Trophoblast cell (in vitro differentiated cells and primary cell): ENCODE results near the gene IQCF5.

Source experiments
- DNase-seq, 2 donors: peaks; one replicate each; pipeline ENCODE4 v3.0.0-alpha.2; 2016
- H2AFZ ChIP-seq: 2 replicates; pipeline ENCODE4 v1.6.1; 2013; ENCODE audit warnings: low read length, moderate library complexity, mild to moderate bottlenecking; ENCODE audit not compliant: insufficient read depth, poor library complexity
- H2AK5ac ChIP-seq: 2 replicates; pipeline ENCODE4 v1.6.1; 2013; ENCODE audit warnings: mild to moderate bottlenecking, low read length
- H2BK120ac ChIP-seq: 2 replicates; pipeline ENCODE4 v1.6.1; 2013; ENCODE audit warnings: low read length, mild to moderate bottlenecking, moderate library complexity; ENCODE audit not compliant: insufficient read depth, poor library complexity
- H2BK12ac ChIP-seq: 2 replicates; pipeline ENCODE4 v1.6.1; 2013; ENCODE audit warnings: mild to moderate bottlenecking, low read length, moderate library complexity
- H2BK5ac ChIP-seq: 2 replicates; pipeline ENCODE4 v1.6.1; 2013; ENCODE audit warnings: low read length, low read depth, moderate library complexity, mild to moderate bottlenecking; ENCODE audit not compliant: poor library complexity
- H3K14ac ChIP-seq: 2 replicates; pipeline ENCODE4 v1.6.1; 2013; ENCODE audit warnings: mild to moderate bottlenecking, low read length
- H3K18ac ChIP-seq: 2 replicates; pipeline ENCODE4 v1.6.1; 2013; ENCODE audit warnings: mild to moderate bottlenecking, low read length
- H3K23ac ChIP-seq: 2 replicates; pipeline ENCODE4 v1.6.1; 2013; ENCODE audit warnings: low read length
- H3K27ac ChIP-seq: 2 replicates; pipeline ENCODE4 v1.5.1; 2013; ENCODE audit warnings: low read depth, mild to moderate bottlenecking, inconsistent platforms, low read length, moderate library complexity
- H3K27me3 ChIP-seq: 2 replicates; pipeline ENCODE4 v1.6.1; 2013; ENCODE audit warnings: inconsistent platforms, mild to moderate bottlenecking, low read length, moderate library complexity; ENCODE audit not compliant: insufficient read depth
- H3K36me3 ChIP-seq, 2 experiments: 1 replicate in 1 of 2; 2 replicates in 1 of 2; pipeline ENCODE4 v1.6.1; 2013; ENCODE audit warnings: low read length in 2 of 2, mild to moderate bottlenecking in 2 of 2, moderate library complexity in 1 of 2; ENCODE audit not compliant: insufficient read depth in 2 of 2, control insufficient read depth in 1 of 2
- H3K4ac ChIP-seq: 2 replicates; pipeline ENCODE4 v1.6.1; 2013; ENCODE audit warnings: low read depth, mild to moderate bottlenecking, low read length, moderate library complexity
- H3K4me1 ChIP-seq, 2 experiments: 1 replicate in 1 of 2; 2 replicates in 1 of 2; pipeline ENCODE4 v1.6.1; 2013; ENCODE audit warnings: low read length in 2 of 2, mild to moderate bottlenecking in 2 of 2, moderate library complexity in 1 of 2; ENCODE audit not compliant: insufficient read depth in 2 of 2, control insufficient read depth in 1 of 2
- H3K4me2 ChIP-seq: 2 replicates; pipeline ENCODE4 v1.6.1; 2013; ENCODE audit warnings: inconsistent platforms, mild to moderate bottlenecking, low read length, moderate library complexity
- H3K4me3 ChIP-seq: 2 replicates; pipeline ENCODE4 v1.5.1; 2013; ENCODE audit warnings: mild to moderate bottlenecking, low read depth, low read length, inconsistent platforms
- H3K79me1 ChIP-seq: one replicate; pipeline ENCODE4 v1.6.1; 2013; ENCODE audit warnings: low read length
- H3K79me2 ChIP-seq: 2 replicates; pipeline ENCODE4 v1.6.1; 2013; ENCODE audit warnings: low read length, mild to moderate bottlenecking; ENCODE audit not compliant: control insufficient read depth, insufficient read depth, poor library complexity
- H3K9ac ChIP-seq: 2 replicates; pipeline ENCODE4 v1.6.1; 2013; ENCODE audit warnings: mild to moderate bottlenecking, low read length
- H3K9me3 ChIP-seq: 2 replicates; pipeline ENCODE4 v1.6.1; 2013; ENCODE audit warnings: low read depth, mild to moderate bottlenecking, control low read depth, inconsistent platforms, low read length; ENCODE audit not compliant: insufficient read depth
- H4K12ac ChIP-seq: 2 replicates; pipeline ENCODE4 v1.6.1; 2013; ENCODE audit warnings: low read depth, mild to moderate bottlenecking, low read length, moderate library complexity
- H4K8ac ChIP-seq: 2 replicates; pipeline ENCODE4 v1.6.1; 2013; ENCODE audit warnings: low read depth, mild to moderate bottlenecking, low read length, moderate library complexity
- H4K91ac ChIP-seq: one replicate; pipeline ENCODE4 v1.6.1; 2013; ENCODE audit warnings: low read depth, mild to moderate bottlenecking, low read length, moderate library complexity
- WGBS: extraction: QIAGEN DNeasy Blood & Tissue Kit; methylation state at CpG from one replicate; pipeline ENCODE4 v1.1.7; 2013; ENCODE audit warnings: missing lambda C conversion rate; ENCODE audit not compliant: insufficient read length, insufficient coverage; ENCODE audit errors: extremely low coverage; 5-methylcytosine and 5-hydroxymethylcytosine counted together

The IQCF5 gene

DNA sequence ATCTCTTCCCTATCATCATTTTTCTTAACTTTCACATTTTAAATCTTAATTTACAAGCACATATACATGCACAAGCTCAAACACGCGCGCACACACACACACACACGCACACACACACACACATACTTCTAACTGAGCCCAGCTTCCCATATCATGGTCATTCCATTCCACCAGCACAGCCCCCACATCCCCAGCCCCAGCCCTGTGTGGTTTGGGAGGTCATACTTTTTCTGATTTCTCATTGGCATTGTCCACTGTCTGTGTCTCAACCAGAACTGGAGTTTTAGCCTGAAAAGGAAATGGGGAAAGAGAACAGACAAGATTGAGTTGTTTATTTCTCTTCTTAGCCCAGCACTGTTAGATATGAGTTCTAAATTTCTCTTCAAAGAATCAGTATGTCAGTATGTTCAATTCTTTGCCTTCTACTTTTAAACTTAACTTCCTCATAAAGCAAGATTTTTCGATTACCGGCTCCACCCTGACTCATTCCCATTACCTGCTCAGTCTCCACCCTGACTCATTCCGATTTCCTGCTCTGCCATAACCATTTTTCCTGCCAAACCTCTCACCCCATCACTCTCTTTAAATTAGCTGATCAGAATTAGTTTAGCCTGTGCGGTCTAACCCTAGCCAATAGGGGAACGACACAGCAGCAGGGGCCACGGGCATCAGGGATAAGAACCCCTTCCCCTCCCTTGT lies 21.4 kb upstream of the IQCF5 start:
- Histone ChIP-seq H3K4ac (no peak overlapping the region), H4K91ac (no peak overlapping the region), H3K9ac (no peak overlapping the region), H3K9me3 (peaks cover 8% of the 10 kb centered on the region), H2AK5ac (no peak overlapping the region), H3K4me2 (no peak overlapping the region), H3K36me3 (no peaks in the 10 kb centered on the region), H3K4me3 (no peak overlapping the region), H3K79me1 (no peaks in the 10 kb centered on the region), H2BK12ac (no peak overlapping the region), H2BK5ac (no peak overlapping the region), H3K4me1 (no peaks in the 10 kb centered on the region), H4K8ac (no peak overlapping the region), H3K27me3 (no peaks in the 10 kb centered on the region), H3K23ac (no peak overlapping the region), H2BK120ac (no peak overlapping the region), H3K79me2 (no peaks in the 10 kb centered on the region), H3K27ac (no peak overlapping the region), H3K14ac (no peak overlapping the region), H2AFZ (no peak overlapping the region), H3K18ac (no peak overlapping the region), H4K12ac (no peak overlapping the region)
- DNase-seq = no peak
- WGBS = 100% methylated on average over 4 of the region's 10 CpGs

- DNase-seq = no peak
- no peaks in the 10 kb centered on the region for H3K79me2 ChIP-seq
- H4K8ac ChIP-seq = no peak overlapping the region
- H3K9me3 ChIP-seq = peaks cover 8% of the 10 kb centered on the region
- H2AFZ ChIP-seq = no peak overlapping the region
- H2BK120ac ChIP-seq = no peak overlapping the region
- H3K79me1 ChIP-seq = no peaks in the 10 kb centered on the region
- H3K36me3 ChIP-seq = no peaks in the 10 kb centered on the region
- no peak overlapping the region for H3K4me3 ChIP-seq
- no peak overlapping the region for H3K27ac ChIP-seq
- no peak overlapping the region for H2BK12ac ChIP-seq
- no peak overlapping the region for H3K9ac ChIP-seq
- H3K4me1 ChIP-seq = no peaks in the 10 kb centered on the region
- no peak overlapping the region for H4K12ac ChIP-seq
- no peak overlapping the region for H3K23ac ChIP-seq
- no peak overlapping the region for H2BK5ac ChIP-seq
- no peaks in the 10 kb centered on the region for H3K27me3 ChIP-seq
- H3K4me2 ChIP-seq = no peak overlapping the region
- no peak overlapping the region for H2AK5ac ChIP-seq
- no peak overlapping the region for H3K14ac ChIP-seq
- no peak overlapping the region for H3K4ac ChIP-seq
- no CpG with 5 or more reads among the region's 16 CpGs for WGBS
- H3K18ac ChIP-seq = no peak overlapping the region
- H4K91ac ChIP-seq = no peak overlapping the region
Observed at GRCh38 chr3:51894939-51895338, 19.5 kb upstream of the IQCF5 start.

GRCh38 chr3:51894391-51894790 lies 19.0 kb upstream of the IQCF5 start:
- H3K79me1 ChIP-seq = no peaks in the 10 kb centered on the region
- no peak overlapping the region for H2AK5ac ChIP-seq
- no peak overlapping the region for H2BK12ac ChIP-seq
- WGBS = no CpG with 5 or more reads among the region's 4 CpGs
- no peak overlapping the region for H3K4ac ChIP-seq
- no peaks in the 10 kb centered on the region for H3K36me3 ChIP-seq
- H3K27ac ChIP-seq = no peak overlapping the region
- H3K79me2 ChIP-seq = no peaks in the 10 kb centered on the region
- H2BK120ac ChIP-seq = no peak overlapping the region
- H3K4me3 ChIP-seq = no peak overlapping the region
- no peak overlapping the region for H3K23ac ChIP-seq
- H3K27me3 ChIP-seq = no peaks in the 10 kb centered on the region
- H3K4me2 ChIP-seq = no peak overlapping the region
- H2BK5ac ChIP-seq = no peak overlapping the region
- H4K91ac ChIP-seq = no peak overlapping the region
- H3K14ac ChIP-seq = no peak overlapping the region
- no peaks in the 10 kb centered on the region for H3K4me1 ChIP-seq
- H4K8ac ChIP-seq = no peak overlapping the region
- peaks cover 8% of the 10 kb centered on the region for H3K9me3 ChIP-seq
- no peak overlapping the region for H3K9ac ChIP-seq
- DNase-seq = no peak
- no peak overlapping the region for H4K12ac ChIP-seq
- no peak overlapping the region for H2AFZ ChIP-seq
- H3K18ac ChIP-seq = no peak overlapping the region

DNA sequence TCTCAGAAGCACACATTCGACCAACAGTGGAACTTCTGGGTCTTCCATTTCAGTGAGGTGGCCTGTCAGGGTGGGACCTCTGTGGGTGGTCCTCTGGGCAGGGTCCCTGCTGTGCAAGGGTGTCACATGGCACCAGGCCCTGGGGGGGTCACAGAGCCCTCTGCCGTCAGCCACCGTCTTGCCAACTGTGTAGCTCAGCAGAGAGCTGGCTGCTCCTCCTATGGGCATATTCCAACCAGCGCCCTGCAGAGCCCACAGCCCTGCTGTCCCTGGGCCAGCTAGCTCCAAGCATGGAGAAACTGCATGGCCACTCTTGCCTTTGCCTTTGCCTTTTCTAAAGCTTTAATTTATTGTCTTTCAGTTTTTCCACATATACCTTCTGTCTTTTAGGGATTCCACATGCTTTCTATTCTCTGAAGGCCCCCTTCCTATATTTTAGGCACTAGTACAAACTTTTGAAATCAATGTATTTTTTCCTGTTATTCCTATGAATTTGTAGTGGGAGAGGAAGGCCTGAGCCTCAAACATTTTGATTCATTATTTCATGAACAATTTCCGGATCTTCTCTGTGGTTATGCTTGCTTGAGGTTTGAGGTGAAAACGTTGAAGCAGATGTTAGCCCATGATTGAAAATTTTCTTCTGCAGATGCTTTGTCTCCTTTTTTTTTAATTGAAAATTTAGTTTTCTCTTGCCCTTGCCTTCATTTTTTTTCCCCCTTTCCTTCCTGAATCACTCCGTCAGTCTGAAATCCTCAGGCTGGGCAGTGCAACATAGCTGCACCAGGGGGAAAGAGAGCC lies 16.0 kb upstream of the IQCF5 start:
- H3K79me1 ChIP-seq = no peaks in the 10 kb centered on the region
- H2BK120ac ChIP-seq = no peak overlapping the region
- no peak overlapping the region for H2AFZ ChIP-seq
- H3K79me2 ChIP-seq = no peaks in the 10 kb centered on the region
- no peak overlapping the region for H4K8ac ChIP-seq
- H3K4ac ChIP-seq = no peak overlapping the region
- no peak overlapping the region for H3K27ac ChIP-seq
- no peak overlapping the region for H3K23ac ChIP-seq
- no peaks in the 10 kb centered on the region for H3K4me1 ChIP-seq
- no peaks in the 10 kb centered on the region for H3K36me3 ChIP-seq
- no peak overlapping the region for H4K12ac ChIP-seq
- H2BK5ac ChIP-seq = no peak overlapping the region
- H3K14ac ChIP-seq = no peak overlapping the region
- no peak overlapping the region for H4K91ac ChIP-seq
- no peak overlapping the region for H2AK5ac ChIP-seq
- H2BK12ac ChIP-seq = no peak overlapping the region
- H3K9ac ChIP-seq = no peak overlapping the region
- H3K18ac ChIP-seq = no peak overlapping the region
- H3K4me2 ChIP-seq = no peak overlapping the region
- no CpG with 5 or more reads among the region's 7 CpGs for WGBS
- peaks cover 3% of the 10 kb centered on the region for H3K9me3 ChIP-seq
- no peaks in the 10 kb centered on the region for H3K27me3 ChIP-seq
- no peak for DNase-seq
- H3K4me3 ChIP-seq = no peak overlapping the region
